ENCODE data around the gene CYP2R1.

CYP2R1 gene, protein sequence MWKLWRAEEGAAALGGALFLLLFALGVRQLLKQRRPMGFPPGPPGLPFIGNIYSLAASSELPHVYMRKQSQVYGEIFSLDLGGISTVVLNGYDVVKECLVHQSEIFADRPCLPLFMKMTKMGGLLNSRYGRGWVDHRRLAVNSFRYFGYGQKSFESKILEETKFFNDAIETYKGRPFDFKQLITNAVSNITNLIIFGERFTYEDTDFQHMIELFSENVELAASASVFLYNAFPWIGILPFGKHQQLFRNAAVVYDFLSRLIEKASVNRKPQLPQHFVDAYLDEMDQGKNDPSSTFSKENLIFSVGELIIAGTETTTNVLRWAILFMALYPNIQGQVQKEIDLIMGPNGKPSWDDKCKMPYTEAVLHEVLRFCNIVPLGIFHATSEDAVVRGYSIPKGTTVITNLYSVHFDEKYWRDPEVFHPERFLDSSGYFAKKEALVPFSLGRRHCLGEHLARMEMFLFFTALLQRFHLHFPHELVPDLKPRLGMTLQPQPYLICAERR

DNA sequence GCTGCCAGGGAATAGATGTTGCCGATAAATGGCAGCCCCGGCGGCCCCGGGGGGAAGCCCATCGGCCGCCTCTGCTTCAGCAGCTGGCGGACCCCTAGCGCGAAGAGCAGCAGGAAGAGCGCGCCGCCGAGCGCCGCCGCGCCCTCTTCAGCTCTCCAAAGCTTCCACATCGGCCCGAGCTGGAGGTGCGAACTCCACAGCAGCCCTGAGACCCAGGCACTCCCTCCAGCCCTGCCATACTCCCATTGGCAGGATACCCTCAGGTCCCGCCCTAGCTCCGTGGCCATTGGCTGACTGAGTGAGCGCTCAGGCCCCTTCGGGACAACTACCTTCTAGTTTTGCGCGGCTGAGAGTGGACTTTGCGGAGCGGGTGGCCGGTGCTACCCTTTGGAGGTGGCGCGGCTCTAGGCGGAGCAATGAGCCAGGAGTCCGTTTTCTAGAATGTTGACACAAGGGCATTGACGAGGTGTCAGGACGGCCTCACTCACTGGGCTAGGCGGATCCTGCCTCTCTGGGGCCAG lies at the start of gene CYP2R1:
CYP2R1 (minus strand) TSS at position 196 of the 521 bp plus-strand sequence; CDS start at position 170, 26 bp downstream.
- peak; percentile 93 to 97 for DNase-seq

DNA sequence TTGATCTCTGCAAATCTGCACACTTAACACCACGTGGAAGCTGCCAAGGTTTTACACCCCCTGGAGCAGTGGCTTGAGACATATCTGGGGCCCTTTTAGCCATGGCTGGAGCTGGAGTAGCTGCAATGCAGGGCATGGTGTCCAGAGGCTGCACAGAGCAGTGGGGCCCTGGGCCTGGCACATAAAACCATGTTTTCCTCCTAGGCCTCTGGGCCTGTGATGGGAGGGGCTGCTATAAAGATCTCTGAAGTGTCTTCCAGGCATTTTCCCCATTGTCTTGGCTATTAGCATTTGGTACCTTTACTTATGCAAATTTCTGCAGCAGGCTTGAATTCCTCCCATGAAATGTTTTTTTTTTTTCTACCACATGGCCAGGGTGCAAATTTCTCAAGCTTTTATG lies 46.9 kb upstream of the CYP2R1 start:
- no peak for DNase-seq

DNA sequence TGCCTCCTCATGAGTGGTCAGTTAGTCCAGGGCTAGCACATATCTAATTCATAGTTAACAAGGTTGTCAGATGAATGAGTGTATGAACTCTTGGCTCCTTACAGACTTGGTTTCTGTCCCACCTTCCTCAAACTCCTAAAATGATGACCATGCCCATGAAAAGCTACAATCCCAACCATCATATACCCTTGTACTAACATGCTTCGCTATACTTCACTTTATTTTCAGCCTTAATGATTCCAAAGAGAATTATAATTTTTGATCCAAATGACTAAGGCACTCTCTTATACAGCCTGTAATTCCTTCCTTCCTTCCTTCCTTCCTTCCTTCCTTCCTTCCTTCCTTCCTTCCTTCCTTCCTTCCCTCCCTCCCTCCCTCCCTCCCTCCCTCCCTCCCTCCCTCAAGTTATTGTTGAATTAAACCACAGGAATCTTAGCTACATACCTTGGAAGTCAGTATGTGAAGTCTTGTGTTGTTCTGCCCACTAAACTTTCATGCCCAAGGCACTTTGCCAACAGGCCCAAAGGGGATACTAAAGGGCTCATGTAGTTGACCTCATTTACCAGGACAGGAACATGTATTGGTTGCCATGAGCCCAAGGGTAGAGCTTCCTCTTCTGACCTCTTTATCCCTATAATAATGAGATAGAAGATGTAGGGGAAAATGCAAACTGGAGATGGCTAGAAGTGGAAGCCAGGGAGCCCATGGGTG lies 42.8 kb upstream of the CYP2R1 start:
- DNase-seq, result no peak

DNA sequence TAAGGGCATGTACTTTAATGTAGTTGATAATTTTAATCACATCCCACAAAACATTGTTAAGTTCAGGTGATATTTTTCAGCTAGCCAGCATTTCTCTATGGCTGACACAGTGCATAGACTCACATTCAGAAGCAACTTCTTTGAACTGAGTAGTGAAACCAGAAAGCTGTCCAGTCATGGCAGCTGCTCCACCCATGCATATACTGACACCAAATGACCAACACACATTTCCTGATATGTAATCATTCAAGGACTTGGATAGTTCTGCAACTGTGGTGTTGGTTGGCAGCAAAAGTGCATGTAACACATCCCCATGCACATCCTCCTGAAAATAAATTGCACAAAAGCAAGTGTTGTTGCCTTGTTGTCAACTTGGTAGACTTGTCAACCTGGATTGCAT lies 40.4 kb upstream of the CYP2R1 start:
- no peak for DNase-seq

DNA sequence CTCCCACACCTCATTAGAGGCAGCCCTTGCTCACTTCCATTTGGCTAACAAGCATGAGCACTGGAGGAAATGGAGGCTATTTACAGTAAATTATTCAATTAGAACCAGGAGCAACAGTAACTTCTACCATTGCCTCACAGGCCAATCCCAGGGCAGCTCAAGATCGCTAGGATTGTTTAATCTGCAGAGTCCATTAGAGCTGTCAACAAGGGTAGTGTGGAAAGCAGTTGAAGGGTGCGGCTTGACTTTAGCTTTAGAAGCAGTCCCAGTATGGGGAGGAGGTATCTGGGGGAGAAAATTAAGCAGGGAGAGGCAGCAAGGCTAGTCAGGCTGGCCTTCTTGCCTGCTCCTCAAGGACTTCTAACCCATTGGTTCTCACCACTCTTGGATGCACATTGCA lies 38.3 kb upstream of the CYP2R1 start:
- no peak for DNase-seq

DNA sequence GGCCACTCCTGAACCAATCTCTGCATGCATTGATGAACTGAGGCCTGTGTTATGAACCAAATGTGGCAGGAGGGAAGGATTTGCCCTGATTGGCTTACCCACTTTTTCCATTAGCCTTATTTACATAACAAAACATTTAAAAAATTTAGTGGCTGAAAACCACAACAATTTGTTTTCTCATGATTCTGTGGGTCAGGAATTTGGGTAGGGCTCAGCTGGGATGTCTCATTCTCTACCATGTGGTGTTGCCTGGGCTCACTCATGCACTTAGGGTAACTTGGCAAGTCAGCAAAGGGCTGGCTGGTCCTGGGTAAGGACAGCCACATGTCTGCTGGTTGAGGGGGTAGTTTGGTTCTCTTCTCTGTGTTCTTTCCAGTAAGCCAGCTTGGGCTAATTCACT lies 35.1 kb upstream of the CYP2R1 start:
- no peak for DNase-seq

DNA sequence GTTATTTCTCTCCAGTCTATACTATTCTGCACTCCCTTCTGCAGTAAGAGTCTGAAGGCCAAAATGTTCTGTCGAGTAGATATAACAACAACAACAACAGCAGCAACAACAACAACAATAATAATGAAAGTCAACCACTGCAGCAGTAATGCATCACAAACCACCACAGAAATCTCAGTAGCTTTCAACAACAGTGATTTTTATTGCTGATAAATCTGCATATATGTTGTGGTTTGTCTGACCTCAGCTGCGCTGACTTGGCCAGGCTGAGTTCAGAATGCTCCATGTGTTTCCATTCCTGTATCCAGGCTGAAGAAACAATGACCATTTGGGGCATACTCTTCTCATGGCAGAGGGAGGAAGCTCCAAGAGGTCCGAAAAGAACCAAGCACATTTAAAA lies 32.3 kb upstream of the CYP2R1 start:
- no peak for DNase-seq

DNA sequence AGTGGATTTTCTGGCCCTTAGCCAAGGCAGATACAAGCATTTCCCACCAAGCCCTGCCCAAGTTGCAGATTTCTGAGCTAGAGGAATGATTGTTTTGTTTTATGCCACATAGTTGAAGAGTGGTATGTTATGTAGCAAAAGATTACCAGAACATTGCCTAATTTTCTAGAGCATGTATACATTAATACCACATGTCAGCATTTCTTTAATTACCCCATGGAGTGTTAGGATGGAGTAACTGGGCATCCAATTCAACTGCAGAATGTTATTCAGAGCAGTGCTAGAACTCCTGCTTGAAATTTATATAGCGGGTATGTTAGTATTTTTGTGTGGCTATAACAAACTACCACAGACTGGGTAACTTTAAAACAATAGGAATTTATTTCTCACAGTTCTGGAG lies 24.4 kb upstream of the CYP2R1 start:
- no peak for DNase-seq

DNA sequence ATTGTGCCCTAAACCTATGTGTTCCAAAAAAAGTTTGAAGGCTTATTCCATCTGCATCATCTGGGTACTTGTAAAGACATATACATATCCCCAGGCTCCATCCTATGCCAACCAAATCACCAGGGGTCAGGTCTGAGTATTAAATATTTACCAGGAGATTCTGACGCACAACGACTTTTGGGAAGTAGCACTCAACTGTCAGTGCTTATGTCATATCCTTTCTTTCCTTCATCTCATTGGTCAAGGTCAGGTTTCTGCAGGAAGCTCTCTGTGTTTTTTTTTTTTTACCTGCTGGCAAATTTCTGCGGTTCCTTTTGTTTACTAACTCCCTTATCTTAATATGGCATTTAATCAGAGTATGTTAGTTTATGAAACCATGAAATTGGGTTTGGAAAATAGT lies 22.5 kb upstream of the CYP2R1 start:
- no peak for DNase-seq

DNA sequence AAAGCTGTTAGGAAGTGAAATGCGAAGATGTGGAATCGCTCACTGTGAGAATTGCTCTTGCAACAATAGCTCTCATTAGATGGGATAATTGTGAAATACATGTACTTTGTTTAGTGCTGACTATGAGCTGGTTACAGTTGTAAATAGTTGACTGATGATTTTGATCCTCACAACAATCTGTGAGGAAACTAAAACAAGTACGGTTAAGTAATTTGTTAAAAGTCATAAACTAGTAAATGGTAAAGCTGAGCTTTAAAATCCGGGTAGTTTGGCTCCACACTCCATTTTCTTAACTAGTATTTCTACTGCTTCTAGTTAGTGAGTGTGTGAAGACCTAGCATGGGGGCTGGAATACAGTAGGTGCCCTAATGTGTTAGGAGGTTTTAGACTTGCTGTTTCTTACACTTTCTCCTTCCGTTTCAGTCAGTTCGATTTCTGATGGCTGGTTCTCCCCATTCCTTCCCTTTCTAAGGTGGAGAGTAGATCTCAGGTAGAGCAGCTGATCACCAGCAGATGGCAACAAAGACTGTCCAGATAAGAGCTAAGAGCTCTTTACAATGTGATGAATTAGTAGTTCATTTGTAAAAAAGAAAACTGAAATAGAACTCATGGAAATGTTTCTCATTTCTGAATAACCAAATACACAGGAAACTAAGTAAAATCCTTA lies 16.3 kb upstream of the CYP2R1 start:
- peak; percentile 46 to 62 for DNase-seq

DNA sequence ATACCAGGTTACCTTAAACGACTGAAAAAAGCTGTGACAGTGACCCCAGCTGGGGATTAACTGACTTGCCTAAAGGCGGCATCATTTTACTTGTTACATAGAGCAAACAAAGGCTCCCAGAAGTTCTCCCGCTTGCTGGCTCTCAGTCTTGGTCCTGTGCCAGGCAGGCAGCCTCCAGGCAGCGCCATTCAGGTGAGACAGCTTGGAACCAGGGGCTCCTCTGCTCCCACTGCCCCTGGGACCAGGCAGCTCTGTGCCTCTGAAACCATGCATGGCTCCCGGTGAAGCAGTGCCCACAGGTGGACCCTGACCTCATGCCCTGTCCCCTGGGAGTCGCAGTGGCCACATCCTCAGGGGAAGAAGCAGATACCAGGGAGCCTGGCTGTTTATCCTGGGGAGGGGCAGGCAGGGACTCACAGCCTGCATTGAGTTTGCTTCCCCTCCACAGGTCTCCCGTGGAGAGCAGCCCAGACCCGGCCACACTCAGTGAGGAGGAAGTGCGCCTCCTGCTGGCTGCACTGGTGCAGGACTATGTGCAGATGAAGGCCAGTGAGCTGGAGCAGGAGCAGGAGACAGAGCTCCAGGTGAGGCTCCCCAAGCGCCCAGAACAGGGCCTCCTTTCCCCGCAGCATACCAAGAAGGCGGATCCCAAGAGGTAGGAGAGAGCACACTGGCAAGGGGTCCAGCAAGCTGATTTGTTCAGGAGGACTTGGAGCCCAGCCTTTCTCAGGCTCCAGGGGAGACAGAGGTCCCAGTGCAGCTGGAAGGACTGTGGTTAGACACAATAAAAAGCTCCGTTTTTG lies 15.6 kb upstream of the CYP2R1 start:
- peak; percentile 78 to 80 for DNase-seq

DNA sequence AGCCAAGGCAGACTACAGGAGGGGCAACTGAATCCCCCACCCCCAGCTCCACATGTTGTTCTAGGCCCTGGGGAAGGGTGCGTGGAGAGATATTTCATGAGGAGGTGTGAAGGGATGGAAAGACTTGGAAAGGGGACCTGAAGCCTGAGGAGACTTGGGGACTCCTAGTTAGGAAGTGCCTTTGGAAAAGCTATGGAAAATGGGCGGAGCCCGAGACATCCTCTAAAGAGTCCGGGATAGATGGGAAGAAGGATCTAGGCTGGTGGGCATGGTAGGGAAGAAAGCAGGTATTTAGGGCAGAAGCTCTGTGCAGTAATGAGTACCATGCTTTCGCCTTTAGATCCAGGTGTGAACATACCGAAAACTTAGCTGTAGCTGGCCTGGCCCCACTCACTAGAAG lies 15.0 kb upstream of the CYP2R1 start:
- no peak for DNase-seq

DNA sequence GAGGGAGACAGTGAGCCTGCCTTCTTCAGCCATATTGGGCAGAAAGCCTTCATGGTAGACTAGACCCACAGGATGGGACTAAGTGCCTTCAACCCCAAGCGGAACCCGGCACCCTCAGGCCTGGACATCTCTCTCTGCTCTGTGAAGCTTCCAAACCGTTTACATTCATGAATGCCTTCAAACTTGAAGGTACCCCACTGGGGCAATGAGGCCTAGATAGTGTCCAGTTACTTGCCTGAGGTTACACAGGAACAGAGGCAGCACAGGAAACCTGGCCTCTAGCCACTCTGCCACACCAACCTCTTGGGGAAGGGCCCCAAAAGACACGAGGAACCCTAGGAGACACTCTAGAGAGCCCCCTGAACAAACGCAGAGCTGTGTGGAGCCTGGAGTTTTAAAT lies 14.5 kb upstream of the CYP2R1 start:
- DNase-seq, result no peak

DNA sequence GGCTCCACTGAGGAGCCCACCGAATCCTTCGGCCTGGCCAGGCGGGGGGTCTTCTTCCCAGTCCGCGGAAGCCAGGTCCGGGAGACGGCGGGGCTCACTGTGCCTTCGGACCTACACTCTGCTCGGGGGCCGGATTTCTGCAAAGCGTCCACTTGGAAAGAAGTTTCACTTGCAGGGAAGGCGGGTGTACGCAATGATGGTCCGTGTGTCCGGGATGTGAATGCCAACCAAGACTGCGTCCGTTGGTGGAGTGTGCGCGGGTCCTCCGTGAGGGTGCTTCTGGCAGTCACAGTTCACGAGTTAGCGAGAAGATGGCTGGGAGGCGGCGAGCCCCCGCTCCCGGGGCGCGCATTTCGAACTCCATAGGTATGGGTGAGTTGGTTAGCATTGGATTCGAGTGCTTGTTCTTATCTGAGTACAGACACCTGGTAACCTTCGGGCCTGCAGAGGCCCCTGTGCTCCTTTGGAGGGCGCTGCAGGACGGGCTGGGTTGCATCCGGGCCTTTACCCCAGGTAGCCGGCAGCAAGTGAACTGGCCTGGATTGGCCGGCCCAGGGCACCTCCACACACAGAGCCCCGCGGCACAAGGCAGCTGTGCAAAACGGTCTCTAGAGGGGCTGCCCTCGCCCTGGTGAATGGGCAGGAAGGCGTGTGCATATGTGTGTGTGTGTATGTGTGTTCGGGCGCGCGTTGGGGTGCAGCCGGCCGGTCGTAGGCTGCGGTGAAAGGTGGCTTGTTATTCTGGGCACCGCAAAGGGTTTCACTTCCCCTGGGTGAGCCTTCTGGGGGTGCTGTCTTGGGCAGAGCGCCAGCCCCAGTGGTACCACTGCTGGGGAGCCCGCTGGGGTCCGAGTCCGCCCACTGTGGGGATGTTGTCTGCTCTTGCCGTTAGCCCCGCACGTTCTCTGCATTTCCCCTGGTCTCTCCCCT lies 13.3 kb upstream of the CYP2R1 start:
- DNase-seq, result no peak

DNA sequence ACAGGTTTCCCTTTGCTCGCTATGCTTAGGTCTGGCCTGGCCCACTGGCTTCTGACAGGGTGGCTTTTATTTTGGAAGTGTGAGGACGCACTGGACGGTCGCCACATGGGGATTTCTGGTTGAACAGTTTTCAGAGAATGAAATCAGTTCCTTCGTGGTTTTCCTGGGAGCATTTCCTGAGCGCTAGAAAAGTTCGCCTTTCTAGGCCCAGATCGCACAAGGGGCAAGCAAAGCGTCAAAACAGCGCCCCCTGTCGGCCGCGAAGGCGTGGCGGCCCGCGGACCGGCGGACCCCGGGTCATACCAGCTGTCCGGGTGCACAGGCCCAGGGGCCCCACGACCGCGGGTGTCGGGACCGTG lies 12.7 kb upstream of the CYP2R1 start:
- no peak for DNase-seq

DNA sequence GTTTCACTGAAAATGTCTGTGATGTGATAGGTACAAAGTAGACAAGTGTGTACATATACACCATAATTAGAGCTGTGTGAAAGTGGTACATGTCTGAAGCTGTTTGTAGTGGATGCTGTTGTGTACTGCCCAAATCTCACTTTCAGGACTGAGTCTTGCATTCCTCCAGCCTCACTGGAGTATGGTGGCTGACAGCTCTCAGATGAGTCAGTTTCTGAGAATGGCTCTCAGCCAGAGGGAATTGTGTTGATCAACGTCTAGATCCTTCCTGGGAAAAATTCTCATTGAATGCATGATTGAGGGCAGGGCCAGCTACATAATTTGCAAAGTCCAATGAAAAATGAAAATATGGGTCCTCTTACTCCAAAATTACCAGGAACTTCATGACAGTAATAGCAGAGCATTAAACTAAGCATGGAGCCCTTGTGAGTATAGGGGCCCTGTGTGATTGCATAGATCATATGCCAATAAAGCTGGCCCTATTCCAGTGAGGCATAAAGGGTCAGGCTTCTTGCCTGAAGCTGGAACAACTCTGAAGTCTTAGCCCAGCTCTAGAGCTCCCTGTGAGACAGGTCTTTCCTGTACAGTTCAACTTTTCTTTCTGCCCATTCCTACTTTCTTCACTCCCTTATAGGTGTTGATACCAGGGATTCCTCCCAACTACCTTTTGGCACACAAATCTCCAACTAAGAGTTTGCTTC lies 10.8 kb upstream of the CYP2R1 start:
- DNase-seq, result no peak

DNA sequence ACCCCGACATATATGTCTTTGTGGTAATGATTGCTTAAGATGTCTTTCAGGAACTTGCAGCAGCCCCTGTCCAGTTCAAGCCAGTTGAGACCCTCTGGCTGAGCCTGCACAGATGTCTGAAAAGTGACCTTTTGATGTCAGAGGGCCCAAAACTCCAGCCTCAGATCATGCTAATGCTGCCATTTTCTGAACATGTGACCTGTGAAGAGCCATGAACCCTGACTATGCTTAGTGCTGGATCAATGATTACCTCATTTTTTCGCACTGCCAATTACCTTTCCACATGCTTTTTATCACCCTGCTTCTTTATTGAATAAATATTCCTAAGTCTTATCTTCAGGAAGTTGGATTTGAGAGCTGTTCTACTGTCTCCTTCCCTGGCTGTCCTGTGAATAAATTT lies 6.9 kb upstream of the CYP2R1 start:
- no peak for DNase-seq

DNA sequence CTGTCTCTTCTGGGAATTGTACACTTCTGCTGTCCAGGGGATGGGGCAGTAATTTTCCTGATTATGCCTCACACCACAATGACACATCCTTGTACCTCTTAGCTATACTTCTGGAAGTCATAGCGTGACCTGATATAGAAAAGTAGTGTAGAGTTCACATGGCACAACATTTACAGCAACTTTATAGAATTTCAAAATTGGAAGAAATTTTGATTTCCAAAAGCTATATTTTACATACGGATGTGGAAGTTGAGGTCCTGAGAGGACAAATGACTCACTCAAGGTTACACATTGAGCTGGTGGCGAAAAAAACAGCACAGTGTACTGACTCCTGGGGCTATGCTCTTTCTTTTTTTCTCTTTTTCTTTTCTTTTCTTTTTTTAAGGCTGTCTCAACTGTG lies 6.3 kb upstream of the CYP2R1 start:
- no peak for DNase-seq

DNA sequence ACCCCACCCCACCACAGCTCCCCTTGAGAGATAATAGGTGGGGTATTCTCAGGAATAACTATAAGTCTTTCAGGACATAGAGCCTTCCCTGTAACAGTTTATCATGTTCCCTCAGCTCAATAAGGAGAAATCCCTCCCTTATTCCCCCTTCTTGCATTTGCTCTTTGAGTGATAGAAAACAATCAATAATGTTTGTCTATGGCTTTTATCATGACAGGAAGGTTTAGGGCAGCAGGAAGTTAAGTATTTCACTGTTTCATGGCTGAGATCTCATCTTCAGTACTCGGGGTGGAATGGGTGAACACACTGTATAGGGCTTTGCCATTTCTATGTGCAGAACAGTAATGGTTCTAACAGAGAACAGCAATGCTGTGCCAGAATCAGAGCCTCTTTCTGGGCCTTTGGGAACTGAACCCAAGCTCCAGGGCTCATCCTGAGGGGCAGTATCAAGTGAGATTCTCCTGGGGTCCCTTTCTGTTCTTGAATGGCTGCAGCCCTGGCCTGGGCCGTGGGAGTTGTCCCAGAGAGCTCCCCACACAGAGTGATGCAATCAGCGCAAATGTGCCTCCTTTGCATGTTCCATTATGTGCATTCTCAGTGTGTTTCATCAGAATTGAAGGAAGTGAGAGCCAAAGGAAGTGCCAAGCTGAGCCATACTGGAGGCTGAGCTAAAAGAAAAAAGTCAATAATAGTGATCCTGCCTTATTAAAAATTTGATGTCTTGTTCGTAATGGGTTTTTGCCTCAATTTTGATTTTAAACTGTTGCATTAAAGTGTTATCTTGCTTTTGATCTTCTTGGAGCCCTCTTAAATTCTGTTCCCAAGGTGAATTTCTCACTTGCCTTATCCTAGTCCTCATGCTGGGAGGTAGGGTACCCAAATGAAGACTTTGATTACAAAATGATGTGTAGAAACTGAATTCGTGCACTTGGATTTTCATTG lies 2.9 kb upstream of the CYP2R1 start:
- no peak for DNase-seq

DNA sequence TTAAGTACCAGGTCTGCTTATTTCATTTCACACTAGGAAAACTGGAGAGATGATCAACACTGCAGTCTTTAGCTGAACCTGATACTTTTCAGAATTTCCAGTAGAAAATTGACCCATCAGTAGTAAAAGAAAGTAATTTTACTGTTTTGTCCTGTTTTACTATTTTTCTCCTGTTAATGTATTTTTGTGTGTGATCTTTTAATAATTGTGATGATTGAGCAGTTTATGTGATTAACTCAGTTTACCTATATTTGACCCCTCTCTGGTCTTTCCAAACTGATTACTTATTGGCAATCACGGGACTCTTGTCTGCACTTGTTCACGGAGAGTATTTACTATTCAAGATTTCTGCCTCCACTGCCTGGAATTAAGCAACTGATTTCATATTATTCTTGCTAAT lies 546 bp upstream of the CYP2R1 start:
- DNase-seq, result no peak
